Calu3 (cell line): ENCODE data around the gene GAA. TPM values are rescaled to one million over a fixed set of nuclear protein-coding genes. Genes with fewer than 3 reads are reported as not detected.

ENCODE experiments used
- BruUV-seq: library from RNA; stranded (reverse); fragments of 400-500 nt; replicated peaks from 2 replicates; lab custom pipeline; 2021; lab: Mats Ljungman, UMichigan
- CTCF ChIA-PET: fragments of 300-600 bp; sonication (Branson Sonifier 250); formaldehyde crosslinking; loops from one replicate; lab custom pipeline; 2022; ENCODE audit warnings: antibody characterized with exemption; lab: Charles Lee
- DNase-seq: peaks from one replicate; pipeline ENCODE4 v3.0.0; 2022
- H3K27ac Mint-ChIP-seq: one replicate; pipeline ENCODE4 v1.8.0; 2022; ENCODE audit warnings: mixed read lengths; ENCODE audit not compliant: unreplicated experiment
- H3K27me3 Mint-ChIP-seq: one replicate; pipeline ENCODE4 v1.8.0; 2022; ENCODE audit warnings: mixed read lengths; ENCODE audit not compliant: unreplicated experiment
- H3K36me3 Mint-ChIP-seq: one replicate; pipeline ENCODE4 v1.8.0; 2022; ENCODE audit warnings: mild to moderate bottlenecking, moderate library complexity, mixed read lengths; ENCODE audit not compliant: insufficient read depth, unreplicated experiment
- H3K4me1 Mint-ChIP-seq: one replicate; pipeline ENCODE4 v1.8.0; 2022; ENCODE audit warnings: mild to moderate bottlenecking, low read depth, mixed read lengths; ENCODE audit not compliant: unreplicated experiment
- H3K4me3 Mint-ChIP-seq: one replicate; pipeline ENCODE4 v1.8.0; 2022; ENCODE audit warnings: mild to moderate bottlenecking, low read depth, moderate library complexity, mixed read lengths; ENCODE audit not compliant: unreplicated experiment
- H3K9me3 Mint-ChIP-seq: one replicate; pipeline ENCODE4 v1.8.0; 2022; ENCODE audit warnings: low read depth, mixed read lengths; ENCODE audit not compliant: unreplicated experiment
- CTCF ChIP-seq: fragments of 200-600 bp; IDR thresholded peaks from one replicate; pipeline ENCODE4 v1.8.0; 2022; ENCODE audit warnings: antibody characterized with exemption; ENCODE audit not compliant: unreplicated experiment
- intact Hi-C: fragments of 100-400 bp; cut with micrococcal nuclease; formaldehyde crosslinking; loops from one replicate; pipeline ENCODE4 v1.10.0; 2022; ENCODE audit not compliant: unreplicated experiment
- total RNA-seq: library from RNA; stranded (reverse); gene quantifications from 2 replicates; pipeline ENCODE4 v1.2.3, GENCODE V29; 2022

GAA gene
- total RNA-seq, 1 experiment from 2014 or later = 73.1 TPM

- Mint-ChIP-seq H3K9me3 (no peaks in the 10 kb centered on the region), H3K4me3 (no peak overlapping the region), H3K36me3 (peaks cover under 1% of the 10 kb centered on the region), H3K27me3 (no peaks in the 10 kb centered on the region), H3K4me1 (no peaks in the 10 kb centered on the region), H3K27ac (no peak overlapping the region)
- TSS peak; percentile 90 for BruUV-seq
- DNase-seq = no peak
- no peak for TF ChIP-seq CTCF
- CTCF ChIA-PET = interaction anchor here (0.6 kb wide), 1 partner anchor 119 kb away, joined by 3 read pairs; no protein-coding TSS in a partner anchor
- intact Hi-C loops = no loop called here
Observed at GRCh38 chr17:80119271-80119791, 17.9 kb downstream of the GAA start.

- no peak for TF ChIP-seq CTCF
Observed at GRCh38 chr17:80119839-80120238, 18.5 kb downstream of the GAA start.

GRCh38 chr17:80122026-80122575 lies 20.7 kb downstream of the GAA start:
- no peak for TF ChIP-seq CTCF
- Mint-ChIP-seq H3K9me3 (no peaks in the 10 kb centered on the region), H3K36me3 (peaks cover 4% of the 10 kb centered on the region), H3K27me3 (peaks cover 13% of the 10 kb centered on the region), H3K4me3 (no peak overlapping the region), H3K27ac (no peak overlapping the region), H3K4me1 (no peaks in the 10 kb centered on the region)
- DNase-seq = no peak
- no TSS peak for BruUV-seq
- CTCF ChIA-PET = interaction anchor here (0.6 kb wide), 1 partner anchor 21 kb away, joined by 3 read pairs; the partner anchor contains the start of gene GAA
- intact Hi-C loops = no loop called here

More at GRCh38 chr17:80119839-80120238, 18.5 kb downstream of the GAA start:
- BruUV-seq = no TSS peak
- Mint-ChIP-seq H3K4me1 (no peaks in the 10 kb centered on the region), H3K27ac (no peak overlapping the region), H3K9me3 (no peaks in the 10 kb centered on the region), H3K4me3 (no peak overlapping the region), H3K27me3 (no peaks in the 10 kb centered on the region), H3K36me3 (peaks cover 4% of the 10 kb centered on the region)
- no peak for DNase-seq
- CTCF ChIA-PET = interaction anchor here (0.6 kb wide), 1 partner anchor 119 kb away, joined by 3 read pairs; no protein-coding TSS in a partner anchor
- intact Hi-C loops = no loop called here

GRCh38 chr17:80122926-80123505 lies 21.6 kb downstream of the GAA start:
- Mint-ChIP-seq H3K4me3 (no peak overlapping the region), H3K27ac (no peak overlapping the region), H3K36me3 (peaks cover 4% of the 10 kb centered on the region), H3K4me1 (no peaks in the 10 kb centered on the region), H3K9me3 (no peaks in the 10 kb centered on the region), H3K27me3 (peaks cover 15% of the 10 kb centered on the region)
- no peak for DNase-seq
- intact Hi-C loops = no loop called here
- CTCF ChIA-PET = interaction anchor here (1.8 kb wide), 1 partner anchor 21 kb away, joined by 10 read pairs; the partner anchor contains the start of gene GAA
- no TSS peak for BruUV-seq
- no peak for TF ChIP-seq CTCF
